ENCODE data around the gene ADCY3.

The ADCY3 gene

DNA sequence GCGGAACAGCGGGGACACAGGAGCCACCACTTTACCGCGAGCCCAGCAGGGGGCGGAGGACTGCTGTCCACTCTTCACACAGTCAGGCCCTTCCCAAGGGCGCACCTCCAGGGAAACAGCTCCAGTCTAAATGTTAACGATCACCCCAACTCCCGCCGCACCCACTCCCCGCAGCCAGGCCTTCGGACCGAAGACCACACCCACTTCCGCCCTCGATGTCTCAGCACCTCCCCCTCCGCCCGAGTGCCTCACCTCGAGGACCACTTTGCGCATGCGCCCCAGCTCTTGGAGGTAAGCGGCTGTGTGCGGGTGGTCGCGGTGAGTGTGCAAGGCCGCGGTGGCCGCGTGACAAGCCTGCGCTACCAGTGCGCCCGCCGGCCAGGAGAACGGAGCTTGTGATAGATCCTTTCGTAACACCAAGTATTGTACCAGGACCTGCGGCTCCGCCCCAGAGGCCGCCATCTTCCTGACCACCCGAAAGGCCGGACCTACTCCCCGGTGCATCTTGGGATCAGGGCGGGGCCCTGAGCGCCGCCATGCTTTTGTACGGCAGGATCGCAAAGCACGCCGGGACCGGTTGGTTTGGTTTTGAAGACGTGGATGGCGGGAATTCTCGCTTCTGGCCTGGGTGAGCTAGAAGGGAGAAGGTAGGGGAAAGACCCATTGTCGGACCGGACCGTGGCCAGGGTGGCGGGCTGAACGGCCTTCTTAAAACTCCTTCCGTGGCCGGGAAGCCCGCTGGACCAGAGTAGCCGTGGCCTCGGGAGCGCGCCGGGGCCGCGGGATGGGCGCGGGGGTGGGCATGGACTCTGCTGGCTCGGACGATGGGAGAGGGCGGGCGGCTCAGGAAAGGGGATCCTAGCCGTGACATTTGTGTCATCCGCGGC lies 126.9 kb downstream of the ADCY3 start, which contains the start of the genes CENPO and PTRHD1:
Gene CENPO (plus strand): TSS at position 552 of the 887 bp plus-strand sequence. CDS start 495 bp downstream, outside the sequence.
Gene PTRHD1 (minus strand): TSS at position 518 of the 887 bp plus-strand sequence. CDS start 14 bp downstream, at position 504.
- peak within 1 kb of the TSS; percentile 89 to 100 (median 98) for H3K27ac ChIP-seq
- H3K4me3 ChIP-seq, result peak within 1 kb of the TSS; percentile 60 to 95 (median 81)

DNA sequence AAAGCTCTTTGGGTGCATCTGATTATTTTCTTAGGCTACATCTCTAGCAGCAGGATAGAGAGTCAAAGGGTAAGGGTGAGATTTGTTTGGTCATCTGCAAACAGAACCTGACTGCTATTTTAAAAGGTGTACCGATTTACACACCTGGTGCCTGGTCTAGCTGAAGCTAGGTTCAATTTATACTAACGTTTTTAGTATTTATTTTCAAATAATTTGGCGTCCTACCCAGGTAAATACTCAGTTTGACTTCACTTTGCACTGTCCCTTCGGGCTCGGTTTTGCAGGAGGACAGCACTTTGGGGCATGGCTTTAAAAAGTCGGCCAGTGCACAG lies 127.5 kb downstream of the ADCY3 start:
- H3K4me3 ChIP-seq, result peak overlapping the region; percentile 60 to 95 (median 81)
- H3K27ac ChIP-seq, result peak overlapping the region; percentile 89 to 100 (median 98)

DNA sequence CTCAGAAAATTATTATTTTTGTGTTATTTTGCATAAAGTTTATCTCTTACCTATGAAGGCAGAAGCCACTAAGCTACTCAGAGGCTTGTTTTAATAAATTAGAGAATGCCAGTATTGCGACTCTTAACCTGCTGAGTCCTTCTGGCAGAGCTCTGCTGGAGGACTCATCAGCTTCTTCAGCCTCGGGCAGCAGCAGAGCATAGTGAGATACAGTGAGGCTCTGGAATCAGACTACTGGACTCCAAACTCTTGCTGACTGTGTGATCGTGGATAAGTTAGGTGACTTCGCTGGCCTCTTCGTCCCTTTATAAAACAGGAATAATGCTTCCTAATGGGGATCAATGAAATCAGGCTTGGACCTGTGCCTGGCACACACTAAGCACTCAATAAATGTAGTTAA lies 128.6 kb downstream of the ADCY3 start:
- H3K27ac ChIP-seq, result no peak overlapping the region

DNA sequence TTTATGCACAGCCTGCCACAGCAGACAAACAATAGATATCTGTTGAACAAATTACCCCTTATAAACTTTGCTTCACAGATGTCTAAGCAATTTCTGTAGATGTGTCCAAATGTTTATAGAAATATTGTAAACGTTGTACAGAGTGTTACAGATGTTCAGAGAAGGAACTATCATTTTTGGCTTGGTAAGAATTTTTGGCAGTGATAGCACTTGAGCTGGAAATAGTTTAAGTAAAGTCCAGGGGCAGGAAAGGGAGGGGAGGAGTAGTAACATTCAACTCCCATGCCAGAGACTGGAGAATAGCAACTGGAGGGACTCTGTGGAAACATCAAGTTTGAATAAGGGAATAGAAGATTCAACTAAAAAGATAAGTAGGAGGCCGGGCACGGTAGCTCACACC lies 131.2 kb downstream of the ADCY3 start:
- no peak overlapping the region for H3K4me3 ChIP-seq
- H3K27ac ChIP-seq, result no peak overlapping the region

More for the DNA sequence above, 128.6 kb downstream of the ADCY3 start:
- H3K4me3 ChIP-seq, result no peak overlapping the region

DNA sequence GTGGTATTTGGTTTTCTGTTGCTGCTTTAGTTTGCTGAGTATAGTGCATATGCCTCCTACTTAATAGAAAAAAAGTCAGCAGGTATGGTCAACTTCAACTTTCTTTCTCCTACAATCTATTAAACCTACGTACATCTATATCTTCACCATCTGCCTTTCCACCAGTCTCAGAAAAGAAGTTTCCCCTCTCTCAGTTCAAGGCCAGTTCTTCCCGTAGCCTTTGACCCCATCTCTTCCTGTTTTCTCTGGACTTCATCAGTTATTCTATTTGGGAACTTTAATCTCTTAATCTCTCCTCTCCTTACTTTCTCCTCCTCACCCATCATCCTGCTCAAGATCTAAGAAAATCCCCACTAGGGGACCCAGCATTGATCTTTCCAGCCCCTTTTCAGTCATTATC lies 132.5 kb downstream of the ADCY3 start:
- no peak overlapping the region for H3K4me3 ChIP-seq
- no peak overlapping the region for H3K27ac ChIP-seq

DNA sequence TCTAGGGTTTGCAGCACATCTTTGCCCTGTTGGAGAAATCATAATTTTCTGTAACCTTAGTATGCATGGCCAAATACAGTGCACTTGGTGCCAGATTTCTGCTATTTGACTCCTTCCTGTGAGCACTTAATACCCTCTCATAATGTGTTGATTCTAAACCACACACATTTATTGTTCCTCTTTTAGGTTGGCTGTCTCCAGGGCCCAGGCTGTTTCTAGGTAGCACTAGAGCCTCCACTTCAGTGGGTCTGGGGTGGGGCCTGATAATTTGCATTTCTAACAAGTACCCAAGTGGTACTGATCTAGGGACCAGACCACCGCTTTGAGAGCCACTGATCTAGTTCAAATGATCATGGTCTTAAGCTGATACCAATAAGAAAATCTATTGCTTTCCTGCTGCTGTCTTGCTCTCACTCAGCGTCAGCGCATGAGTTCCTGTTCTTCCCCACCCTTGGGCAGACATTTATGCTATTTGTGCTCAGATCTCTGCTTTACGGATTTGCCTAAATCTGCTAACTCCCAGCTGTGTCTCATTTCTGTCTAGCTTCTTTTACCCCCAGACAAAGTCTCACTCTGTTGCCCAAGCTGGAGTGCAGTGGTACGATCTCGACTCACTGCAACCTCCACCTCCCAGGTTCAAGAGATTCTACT lies 134.2 kb downstream of the ADCY3 start:
- no peak overlapping the region for H3K4me3 ChIP-seq
- H3K27ac ChIP-seq, result peak overlapping the region in 1 of 21 experiments; percentile 29

DNA sequence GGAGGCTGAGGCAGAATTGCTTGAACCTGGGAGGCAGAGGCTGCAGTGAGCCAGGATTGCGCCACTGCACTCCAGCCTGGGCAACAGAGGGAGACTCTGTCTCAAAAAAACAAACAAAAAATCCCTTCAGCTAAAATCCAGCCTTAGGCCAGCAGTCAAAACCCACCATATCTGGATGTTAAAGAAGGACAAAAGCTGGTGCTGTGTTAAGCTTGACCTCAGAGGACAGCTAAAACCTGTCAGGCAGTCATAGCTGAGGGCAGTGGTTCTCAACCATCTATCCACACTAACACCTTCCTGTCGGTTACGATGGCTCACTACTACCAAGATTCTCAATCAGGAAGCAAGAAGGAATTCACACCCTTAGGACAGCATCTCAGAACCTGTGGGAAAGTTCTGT lies 136.4 kb downstream of the ADCY3 start:
- Histone ChIP-seq H3K4me3 (no peak overlapping the region), H3K27ac (no peak overlapping the region)

DNA sequence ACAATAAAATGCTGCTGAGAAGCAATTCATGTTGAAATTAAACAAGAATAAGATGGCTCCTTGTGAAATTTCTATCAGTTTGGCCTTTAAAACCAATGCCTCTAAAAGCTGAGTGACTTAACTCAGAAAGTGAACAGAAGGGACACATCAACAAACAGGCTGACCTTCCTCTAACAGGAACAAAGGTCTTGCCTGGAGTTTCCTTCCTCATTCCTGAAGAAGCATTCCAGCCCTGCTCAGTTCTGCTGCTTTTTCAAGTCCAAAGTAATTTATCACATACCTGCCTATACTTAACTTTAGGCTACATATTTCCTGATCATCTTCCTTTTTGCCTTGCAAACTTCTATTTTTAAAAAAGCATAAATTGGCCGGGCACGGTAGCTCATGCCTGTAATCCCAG lies 140.9 kb downstream of the ADCY3 start:
- no peak overlapping the region for H3K4me3 ChIP-seq
- H3K27ac ChIP-seq, result no peak overlapping the region

DNA sequence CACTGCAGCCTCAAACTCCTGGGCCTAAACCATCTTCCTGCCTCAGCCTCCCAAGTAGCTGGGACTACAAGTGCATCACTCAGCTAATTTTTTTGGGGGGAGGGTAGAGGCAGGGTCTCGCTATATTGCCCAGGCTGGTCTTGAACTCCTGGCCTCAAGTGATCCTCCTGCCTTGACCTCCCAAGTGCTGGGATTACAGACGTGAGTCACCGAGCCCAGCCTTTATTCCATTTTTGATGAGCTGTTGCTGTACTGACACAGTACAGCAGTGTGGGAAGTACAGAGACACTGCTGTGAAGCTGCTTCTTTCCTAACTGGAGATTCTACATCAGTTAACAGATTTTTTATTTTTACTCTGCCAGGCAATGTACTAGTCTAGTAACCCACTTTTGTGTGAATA lies 145.7 kb downstream of the ADCY3 start:
- Histone ChIP-seq H3K4me3 (no peak overlapping the region), H3K27ac (no peak overlapping the region)

DNA sequence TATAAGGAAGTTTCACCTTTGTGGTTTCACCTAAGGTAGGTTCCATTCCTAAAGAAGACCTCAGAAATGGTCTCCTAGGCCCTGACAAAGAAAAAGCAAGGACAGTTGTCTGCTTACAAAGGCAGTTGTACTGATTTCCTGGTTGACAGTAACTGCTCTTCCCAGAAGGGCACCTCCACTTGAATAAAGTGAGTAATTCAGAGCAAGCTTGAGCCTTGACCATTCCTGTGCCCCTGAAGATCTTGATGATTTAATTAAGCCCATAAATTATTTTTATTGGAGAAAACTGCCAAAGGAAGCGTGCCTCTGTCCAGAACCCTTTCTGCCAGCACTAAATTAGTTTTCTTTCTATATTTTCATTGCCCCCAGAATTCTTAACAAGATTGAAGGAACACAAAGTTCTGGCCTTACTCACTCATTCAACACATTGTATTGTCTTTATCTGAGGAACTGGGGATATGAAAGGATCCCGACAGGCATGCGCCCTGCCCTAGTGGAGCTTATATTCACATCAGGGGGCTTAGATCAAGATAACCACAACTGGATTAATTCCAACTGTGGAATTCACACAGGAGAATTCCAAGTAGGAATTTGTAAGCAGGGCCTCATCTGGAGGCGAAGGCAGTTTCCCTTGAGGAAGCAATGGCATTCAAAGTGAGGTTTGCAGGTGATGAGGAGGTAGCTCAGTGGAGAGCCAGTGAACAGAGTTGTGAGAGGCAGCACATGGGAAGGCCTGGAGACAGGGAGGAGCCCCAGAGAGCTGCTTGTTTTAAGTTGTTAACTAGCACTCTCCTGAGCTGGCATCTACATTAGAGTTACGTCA lies 148.1 kb downstream of the ADCY3 start:
- no peak overlapping the region for H3K4me3 ChIP-seq

DNA sequence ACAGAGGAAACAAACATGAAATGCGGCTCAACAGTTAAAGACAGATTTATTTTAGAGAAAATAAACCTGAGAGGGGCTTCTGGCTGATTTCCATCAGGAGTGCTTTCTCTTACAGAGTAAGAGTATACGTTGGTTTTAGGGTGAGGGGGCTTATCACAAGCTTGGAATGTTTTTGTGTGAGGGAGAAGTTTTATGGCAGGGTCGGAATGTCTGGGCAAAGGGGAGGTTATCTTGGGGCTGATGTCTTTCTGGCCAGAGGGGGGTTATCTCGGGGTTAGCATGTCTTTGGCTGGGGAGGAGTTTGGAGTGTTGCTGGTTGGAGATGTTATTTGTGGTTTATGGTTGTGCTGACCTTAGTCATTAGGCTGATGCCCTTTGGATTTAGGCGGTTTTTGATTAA lies 149.0 kb downstream of the ADCY3 start:
- H3K4me3 ChIP-seq, result no peak overlapping the region
- H3K27ac ChIP-seq, result no peak overlapping the region

More for the DNA sequence above, 148.1 kb downstream of the ADCY3 start:
- H3K27ac ChIP-seq, result no peak overlapping the region

Data from skin epidermis (tissue), 12 donors.